ENCODE measurements around the gene TFAP2C.

TFAP2C gene

GRCh38 chr20:56628015-56628872 lies 862 bp upstream of the TFAP2C start:
- Histone ChIP-seq H3K9ac (ENCODE audit: low read depth in 1 of 2, low read length in 2 of 2) (no peak overlapping the region), H3K27me3 (ENCODE audit: control insufficient read depth in 2 of 2, insufficient read depth in 2 of 2, low read length in 2 of 2) (peaks cover 36 to 56% of the 10 kb centered on the region in 2 donors), H3K9me3 (ENCODE audit: control insufficient read depth in 2 of 2, low read length in 2 of 2) (no peaks in the 10 kb centered on the region), H3K27ac (ENCODE audit: low read depth in 2 of 2, low read length in 2 of 2) (no peak overlapping the region), H3K36me3 (ENCODE audit: control insufficient read depth in 2 of 2, insufficient read depth in 2 of 2, low read length in 2 of 2) (no peaks in the 10 kb centered on the region), H3K4me1 (ENCODE audit: control insufficient read depth in 2 of 2, insufficient read depth in 2 of 2, low read length in 2 of 2) (peaks cover 8 to 16% of the 10 kb centered on the region in 2 donors), H3K4me3 (ENCODE audit: low read length in 2 of 2) (peak overlapping the region; percentile 44 to 57)

- Histone ChIP-seq H3K27ac (ENCODE audit: low read depth in 2 of 2, low read length in 2 of 2) (no peak overlapping the region), H3K4me1 (ENCODE audit: control insufficient read depth in 2 of 2, insufficient read depth in 2 of 2, low read length in 2 of 2) (peaks cover 8 to 16% of the 10 kb centered on the region in 2 donors), H3K9ac (ENCODE audit: low read depth in 1 of 2, low read length in 2 of 2) (peak overlapping the region in 1 of 2 donors; percentile 48)
These were observed 469 bp downstream of the TFAP2C start for GRCh38 chr20:56629464-56630085.

GRCh38 chr20:56630086-56630493 lies 984 bp downstream of the TFAP2C start:
- peak overlapping the region; percentile 57 to 67 for H3K4me3 ChIP-seq (ENCODE audit: low read length in 2 of 2)
- no peak overlapping the region for H3K9ac ChIP-seq (ENCODE audit: low read depth in 1 of 2, low read length in 2 of 2)
- no peak overlapping the region for H3K27ac ChIP-seq (ENCODE audit: low read depth in 2 of 2, low read length in 2 of 2)
- H3K9me3 ChIP-seq (ENCODE audit: control insufficient read depth in 2 of 2, low read length in 2 of 2) = no peaks in the 10 kb centered on the region
- peaks cover 33 to 55% of the 10 kb centered on the region in 2 donors for H3K27me3 ChIP-seq (ENCODE audit: control insufficient read depth in 2 of 2, insufficient read depth in 2 of 2, low read length in 2 of 2)
- peaks cover 8 to 16% of the 10 kb centered on the region in 2 donors for H3K4me1 ChIP-seq (ENCODE audit: control insufficient read depth in 2 of 2, insufficient read depth in 2 of 2, low read length in 2 of 2)
- no peaks in the 10 kb centered on the region for H3K36me3 ChIP-seq (ENCODE audit: control insufficient read depth in 2 of 2, insufficient read depth in 2 of 2, low read length in 2 of 2)

More at GRCh38 chr20:56629464-56630085, 469 bp downstream of the TFAP2C start:
- Histone ChIP-seq H3K4me3 (ENCODE audit: low read length in 2 of 2) (peak overlapping the region; percentile 57 to 67), H3K9me3 (ENCODE audit: control insufficient read depth in 2 of 2, low read length in 2 of 2) (no peaks in the 10 kb centered on the region), H3K36me3 (ENCODE audit: control insufficient read depth in 2 of 2, insufficient read depth in 2 of 2, low read length in 2 of 2) (no peaks in the 10 kb centered on the region), H3K27me3 (ENCODE audit: control insufficient read depth in 2 of 2, insufficient read depth in 2 of 2, low read length in 2 of 2) (peaks cover 33 to 56% of the 10 kb centered on the region in 2 donors)

GRCh38 chr20:56630506-56631317 lies 1.6 kb downstream of the TFAP2C start:
- no peaks in the 10 kb centered on the region for H3K9me3 ChIP-seq (ENCODE audit: control insufficient read depth in 2 of 2, low read length in 2 of 2)
- peaks cover 8 to 16% of the 10 kb centered on the region in 2 donors for H3K4me1 ChIP-seq (ENCODE audit: control insufficient read depth in 2 of 2, insufficient read depth in 2 of 2, low read length in 2 of 2)
- H3K4me3 ChIP-seq (ENCODE audit: low read length in 2 of 2) = no peak overlapping the region
- H3K27ac ChIP-seq (ENCODE audit: low read depth in 2 of 2, low read length in 2 of 2) = no peak overlapping the region
- no peak overlapping the region for H3K9ac ChIP-seq (ENCODE audit: low read depth in 1 of 2, low read length in 2 of 2)
- peaks cover 29 to 54% of the 10 kb centered on the region in 2 donors for H3K27me3 ChIP-seq (ENCODE audit: control insufficient read depth in 2 of 2, insufficient read depth in 2 of 2, low read length in 2 of 2)
- no peaks in the 10 kb centered on the region for H3K36me3 ChIP-seq (ENCODE audit: control insufficient read depth in 2 of 2, insufficient read depth in 2 of 2, low read length in 2 of 2)

GRCh38 chr20:56631318-56631989 lies 2.3 kb downstream of the TFAP2C start:
- Histone ChIP-seq H3K9me3 (ENCODE audit: control insufficient read depth in 2 of 2, low read length in 2 of 2) (no peaks in the 10 kb centered on the region), H3K27ac (ENCODE audit: low read depth in 2 of 2, low read length in 2 of 2) (no peak overlapping the region), H3K4me1 (ENCODE audit: control insufficient read depth in 2 of 2, insufficient read depth in 2 of 2, low read length in 2 of 2) (peaks cover 8 to 16% of the 10 kb centered on the region in 2 donors), H3K27me3 (ENCODE audit: control insufficient read depth in 2 of 2, insufficient read depth in 2 of 2, low read length in 2 of 2) (peaks cover 30 to 47% of the 10 kb centered on the region in 2 donors), H3K4me3 (ENCODE audit: low read length in 2 of 2) (no peak overlapping the region), H3K9ac (ENCODE audit: low read depth in 1 of 2, low read length in 2 of 2) (no peak overlapping the region), H3K36me3 (ENCODE audit: control insufficient read depth in 2 of 2, insufficient read depth in 2 of 2, low read length in 2 of 2) (no peaks in the 10 kb centered on the region)

GRCh38 chr20:56631990-56632327 lies 2.9 kb downstream of the TFAP2C start:
- no peak overlapping the region for H3K4me3 ChIP-seq (ENCODE audit: low read length in 2 of 2)
- no peaks in the 10 kb centered on the region for H3K9me3 ChIP-seq (ENCODE audit: control insufficient read depth in 2 of 2, low read length in 2 of 2)
- H3K9ac ChIP-seq (ENCODE audit: low read depth in 1 of 2, low read length in 2 of 2) = no peak overlapping the region
- peaks cover 26 to 42% of the 10 kb centered on the region in 2 donors for H3K27me3 ChIP-seq (ENCODE audit: control insufficient read depth in 2 of 2, insufficient read depth in 2 of 2, low read length in 2 of 2)
- peaks cover 8 to 16% of the 10 kb centered on the region in 2 donors for H3K4me1 ChIP-seq (ENCODE audit: control insufficient read depth in 2 of 2, insufficient read depth in 2 of 2, low read length in 2 of 2)
- H3K27ac ChIP-seq (ENCODE audit: low read depth in 2 of 2, low read length in 2 of 2) = no peak overlapping the region
- no peaks in the 10 kb centered on the region for H3K36me3 ChIP-seq (ENCODE audit: control insufficient read depth in 2 of 2, insufficient read depth in 2 of 2, low read length in 2 of 2)

- Histone ChIP-seq H3K27me3 (ENCODE audit: control insufficient read depth in 2 of 2, insufficient read depth in 2 of 2, low read length in 2 of 2) (peaks cover 11 to 26% of the 10 kb centered on the region in 2 donors), H3K27ac (ENCODE audit: low read depth in 2 of 2, low read length in 2 of 2) (no peak overlapping the region), H3K36me3 (ENCODE audit: control insufficient read depth in 2 of 2, insufficient read depth in 2 of 2, low read length in 2 of 2) (no peaks in the 10 kb centered on the region)
These were observed 5.2 kb downstream of the TFAP2C start for GRCh38 chr20:56634307-56634706.

GRCh38 chr20:56634735-56635385 lies 5.8 kb downstream of the TFAP2C start:
- no peak overlapping the region for H3K4me3 ChIP-seq (ENCODE audit: low read length in 2 of 2)
- H3K9me3 ChIP-seq (ENCODE audit: control insufficient read depth in 2 of 2, low read length in 2 of 2) = no peaks in the 10 kb centered on the region
- H3K4me1 ChIP-seq (ENCODE audit: control insufficient read depth in 2 of 2, insufficient read depth in 2 of 2, low read length in 2 of 2) = peaks cover under 1 to 3% of the 10 kb centered on the region in 2 donors
- H3K27ac ChIP-seq (ENCODE audit: low read depth in 2 of 2, low read length in 2 of 2) = no peak overlapping the region
- peaks cover 7 to 20% of the 10 kb centered on the region in 2 donors for H3K27me3 ChIP-seq (ENCODE audit: control insufficient read depth in 2 of 2, insufficient read depth in 2 of 2, low read length in 2 of 2)
- no peaks in the 10 kb centered on the region for H3K36me3 ChIP-seq (ENCODE audit: control insufficient read depth in 2 of 2, insufficient read depth in 2 of 2, low read length in 2 of 2)
- no peak overlapping the region for H3K9ac ChIP-seq (ENCODE audit: low read depth in 1 of 2, low read length in 2 of 2)

More at GRCh38 chr20:56634307-56634706, 5.2 kb downstream of the TFAP2C start:
- peaks cover 6 to 9% of the 10 kb centered on the region in 2 donors for H3K4me1 ChIP-seq (ENCODE audit: control insufficient read depth in 2 of 2, insufficient read depth in 2 of 2, low read length in 2 of 2)
- no peaks in the 10 kb centered on the region for H3K9me3 ChIP-seq (ENCODE audit: control insufficient read depth in 2 of 2, low read length in 2 of 2)
- H3K9ac ChIP-seq (ENCODE audit: low read depth in 1 of 2, low read length in 2 of 2) = no peak overlapping the region
- no peak overlapping the region for H3K4me3 ChIP-seq (ENCODE audit: low read length in 2 of 2)

GRCh38 chr20:56636716-56637115 lies 7.6 kb downstream of the TFAP2C start:
- H3K4me3 ChIP-seq (ENCODE audit: low read length in 2 of 2) = no peak overlapping the region
- peaks cover 5 to 13% of the 10 kb centered on the region in 2 donors for H3K27me3 ChIP-seq (ENCODE audit: control insufficient read depth in 2 of 2, insufficient read depth in 2 of 2, low read length in 2 of 2)
- H3K4me1 ChIP-seq (ENCODE audit: control insufficient read depth in 2 of 2, insufficient read depth in 2 of 2, low read length in 2 of 2) = no peaks in the 10 kb centered on the region
- H3K9ac ChIP-seq (ENCODE audit: low read depth in 1 of 2, low read length in 2 of 2) = no peak overlapping the region
- H3K36me3 ChIP-seq (ENCODE audit: control insufficient read depth in 2 of 2, insufficient read depth in 2 of 2, low read length in 2 of 2) = no peaks in the 10 kb centered on the region
- H3K9me3 ChIP-seq (ENCODE audit: control insufficient read depth in 2 of 2, low read length in 2 of 2) = no peaks in the 10 kb centered on the region
- no peak overlapping the region for H3K27ac ChIP-seq (ENCODE audit: low read depth in 2 of 2, low read length in 2 of 2)
